Measurements from ENCODE around the gene FIG4. TPM values are rescaled to one million over a fixed set of nuclear protein-coding genes. Genes with fewer than 3 reads are reported as not detected.

FIG4 gene
- total RNA-seq, 1 donor, result 27.1 TPM

- Histone ChIP-seq H3K27ac (ENCODE audit: low read depth, low read length) (no peak overlapping the region), H3K4me1 (ENCODE audit: insufficient read depth, low read length) (peaks cover 25% of the 10 kb centered on the region), H3K4me3 (ENCODE audit: insufficient read depth, low read length) (no peak overlapping the region), H3K9me3 (ENCODE audit: low read depth, low read length) (no peaks in the 10 kb centered on the region), H2AFZ (ENCODE audit: low read length) (no peak overlapping the region), H3K36me3 (ENCODE audit: insufficient read depth, low read length) (no peaks in the 10 kb centered on the region), H3K4me2 (ENCODE audit: insufficient read depth, low read length) (no peak overlapping the region), H3K27me3 (ENCODE audit: insufficient read depth, low read length) (no peaks in the 10 kb centered on the region), H3K79me2 (ENCODE audit: insufficient read depth, low read length) (no peaks in the 10 kb centered on the region), H4K20me1 (ENCODE audit: insufficient read depth, low read length) (no peaks in the 10 kb centered on the region)
- TF ChIP-seq CTCF (IDR thresholded peaks at IDR 0.05; ENCODE audit: extremely low read depth, low read depth, low read length), result no peak
- DNase-seq (ENCODE audit: insufficient read length, low spot score, missing footprints), result no peak
Observed at GRCh38 chr6:109787312-109787711, 96.2 kb downstream of the FIG4 start.

GRCh38 chr6:109788687-109789086, 97.6 kb downstream of the FIG4 start:
- Histone ChIP-seq H3K27me3 (ENCODE audit: insufficient read depth, low read length) (no peaks in the 10 kb centered on the region), H2AFZ (ENCODE audit: low read length) (no peak overlapping the region), H3K79me2 (ENCODE audit: insufficient read depth, low read length) (no peaks in the 10 kb centered on the region), H3K27ac (ENCODE audit: low read depth, low read length) (no peak overlapping the region), H3K9me3 (ENCODE audit: low read depth, low read length) (no peaks in the 10 kb centered on the region), H3K4me1 (ENCODE audit: insufficient read depth, low read length) (peaks cover 28% of the 10 kb centered on the region), H3K36me3 (ENCODE audit: insufficient read depth, low read length) (no peaks in the 10 kb centered on the region), H4K20me1 (ENCODE audit: insufficient read depth, low read length) (no peaks in the 10 kb centered on the region), H3K4me3 (ENCODE audit: insufficient read depth, low read length) (no peak overlapping the region), H3K4me2 (ENCODE audit: insufficient read depth, low read length) (no peak overlapping the region)
- TF ChIP-seq CTCF (IDR thresholded peaks at IDR 0.05; ENCODE audit: extremely low read depth, low read depth, low read length), result no peak
- no peak for DNase-seq (ENCODE audit: insufficient read length, low spot score, missing footprints)

GRCh38 chr6:109790131-109790530, 99.0 kb downstream of the FIG4 start:
- Histone ChIP-seq H4K20me1 (ENCODE audit: insufficient read depth, low read length) (no peaks in the 10 kb centered on the region), H3K79me2 (ENCODE audit: insufficient read depth, low read length) (no peaks in the 10 kb centered on the region), H3K4me1 (ENCODE audit: insufficient read depth, low read length) (peaks cover 38% of the 10 kb centered on the region), H2AFZ (ENCODE audit: low read length) (no peak overlapping the region), H3K4me3 (ENCODE audit: insufficient read depth, low read length) (no peak overlapping the region), H3K27me3 (ENCODE audit: insufficient read depth, low read length) (no peaks in the 10 kb centered on the region), H3K9me3 (ENCODE audit: low read depth, low read length) (no peaks in the 10 kb centered on the region), H3K27ac (ENCODE audit: low read depth, low read length) (peak overlapping the region; percentile 63), H3K4me2 (ENCODE audit: insufficient read depth, low read length) (peak overlapping the region; percentile 40), H3K36me3 (ENCODE audit: insufficient read depth, low read length) (no peaks in the 10 kb centered on the region)
- TF ChIP-seq CTCF (IDR thresholded peaks at IDR 0.05; ENCODE audit: extremely low read depth, low read depth, low read length), result no peak
- DNase-seq (ENCODE audit: insufficient read length, low spot score, missing footprints), result peak; percentile 76

- Histone ChIP-seq H2AFZ (ENCODE audit: low read length) (no peak overlapping the region), H3K4me1 (ENCODE audit: insufficient read depth, low read length) (peaks cover 38% of the 10 kb centered on the region), H3K27ac (ENCODE audit: low read depth, low read length) (peak overlapping the region; percentile 59), H3K4me2 (ENCODE audit: insufficient read depth, low read length) (no peak overlapping the region), H4K20me1 (ENCODE audit: insufficient read depth, low read length) (no peaks in the 10 kb centered on the region), H3K79me2 (ENCODE audit: insufficient read depth, low read length) (no peaks in the 10 kb centered on the region), H3K4me3 (ENCODE audit: insufficient read depth, low read length) (no peak overlapping the region), H3K9me3 (ENCODE audit: low read depth, low read length) (no peaks in the 10 kb centered on the region), H3K27me3 (ENCODE audit: insufficient read depth, low read length) (no peaks in the 10 kb centered on the region), H3K36me3 (ENCODE audit: insufficient read depth, low read length) (no peaks in the 10 kb centered on the region)
- peak; percentile 44 for DNase-seq (ENCODE audit: insufficient read length, low spot score, missing footprints)
- no peak for TF ChIP-seq CTCF (IDR thresholded peaks at IDR 0.05; ENCODE audit: extremely low read depth, low read depth, low read length)
Observed at GRCh38 chr6:109791301-109791700, 100.2 kb downstream of the FIG4 start.
